ENCODE results near the gene PIK3CG.
"Not testable (repeated sequence)": the region's sequence is repeated elsewhere in the genome, so short reads cannot be mapped to it uniquely, and the experiment has no call there.

The PIK3CG gene

DNA sequence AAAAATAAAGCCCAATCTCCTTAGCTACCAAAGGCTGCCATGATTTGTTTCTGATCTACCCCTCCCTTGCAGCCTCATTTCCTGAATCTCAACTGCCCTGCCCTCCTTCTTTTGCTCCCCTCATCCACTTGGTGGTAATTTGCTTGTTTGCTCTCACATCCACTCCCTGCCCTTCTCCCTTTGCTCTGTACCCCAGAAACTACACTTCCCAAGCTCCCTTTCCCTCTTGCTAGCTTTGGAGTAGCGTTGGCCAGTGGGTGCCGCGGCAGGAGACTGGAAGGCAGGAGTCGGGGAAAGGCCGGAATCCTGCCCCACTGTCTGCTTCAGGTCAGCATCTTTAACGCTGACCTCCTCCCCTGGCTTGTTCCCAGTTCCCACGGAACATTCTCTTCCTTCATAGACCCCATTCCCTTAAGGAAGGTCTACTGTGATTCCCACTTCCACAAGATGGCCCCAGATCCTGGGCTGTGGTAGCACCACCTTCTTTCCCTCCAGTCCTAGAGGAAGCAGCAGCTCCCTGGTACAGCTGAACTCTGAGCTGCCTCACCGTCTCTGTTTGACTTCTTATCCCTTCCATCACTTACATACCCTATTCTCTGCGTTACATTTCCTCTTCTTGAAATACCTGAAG lies 79.1 kb downstream of the PIK3CG start:
- DNase-seq, result no peak

DNA sequence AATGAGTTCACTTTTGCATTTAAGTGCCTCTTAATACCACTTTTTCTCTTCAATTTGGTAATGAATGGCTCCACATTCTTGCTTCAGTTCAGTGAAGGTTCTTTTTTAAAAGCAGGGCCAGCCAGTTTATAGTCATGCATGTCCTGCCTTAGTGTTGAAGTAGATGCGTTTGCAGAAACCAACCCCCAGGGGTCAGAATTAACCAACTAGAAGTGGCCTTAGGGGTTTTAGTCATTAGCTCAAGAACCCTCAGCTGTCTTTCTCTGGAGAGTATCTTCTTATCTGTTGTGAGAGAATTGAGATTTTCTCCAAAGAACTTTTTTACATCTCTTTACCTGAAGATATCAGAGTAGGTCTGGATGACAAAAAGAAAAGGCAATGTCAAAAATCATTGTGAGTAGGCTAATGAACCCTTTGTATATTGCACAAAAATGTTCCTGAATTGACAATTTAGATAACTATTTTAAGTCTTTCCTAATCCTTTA lies 82.2 kb downstream of the PIK3CG start:
- DNase-seq, result peak; percentile 66

DNA sequence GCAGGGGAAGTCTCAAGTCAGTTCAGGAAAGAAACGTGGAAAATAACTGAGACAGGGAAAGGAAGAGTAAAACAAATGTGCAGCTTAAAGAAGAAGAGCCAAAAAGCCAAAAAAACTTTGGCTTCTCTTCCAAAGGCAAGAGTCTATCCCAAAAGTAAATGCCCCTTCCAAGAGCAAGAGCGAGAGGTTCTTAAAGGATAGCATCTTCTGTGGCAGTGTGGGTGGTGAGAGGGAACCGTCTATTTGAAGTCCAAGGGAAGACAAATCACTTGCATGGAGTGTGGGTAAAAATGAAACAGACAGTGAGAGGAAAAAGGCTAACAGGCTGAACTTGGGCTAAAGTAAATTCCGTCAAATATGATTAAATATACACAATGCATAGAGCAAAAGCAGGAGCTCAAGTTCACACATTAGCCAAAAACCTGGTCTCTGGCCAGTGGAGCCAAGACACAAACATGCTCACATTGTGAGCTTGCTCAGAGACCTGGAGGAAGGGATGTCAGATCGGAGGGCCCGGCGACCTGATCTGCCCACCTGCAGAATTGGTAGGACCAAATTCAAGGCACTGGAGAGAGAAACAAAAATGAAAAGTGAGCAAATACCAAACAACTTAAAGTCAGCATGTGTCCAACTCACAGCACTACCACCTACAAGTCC lies 87.0 kb downstream of the PIK3CG start:
- DNase-seq, result no peak

DNA sequence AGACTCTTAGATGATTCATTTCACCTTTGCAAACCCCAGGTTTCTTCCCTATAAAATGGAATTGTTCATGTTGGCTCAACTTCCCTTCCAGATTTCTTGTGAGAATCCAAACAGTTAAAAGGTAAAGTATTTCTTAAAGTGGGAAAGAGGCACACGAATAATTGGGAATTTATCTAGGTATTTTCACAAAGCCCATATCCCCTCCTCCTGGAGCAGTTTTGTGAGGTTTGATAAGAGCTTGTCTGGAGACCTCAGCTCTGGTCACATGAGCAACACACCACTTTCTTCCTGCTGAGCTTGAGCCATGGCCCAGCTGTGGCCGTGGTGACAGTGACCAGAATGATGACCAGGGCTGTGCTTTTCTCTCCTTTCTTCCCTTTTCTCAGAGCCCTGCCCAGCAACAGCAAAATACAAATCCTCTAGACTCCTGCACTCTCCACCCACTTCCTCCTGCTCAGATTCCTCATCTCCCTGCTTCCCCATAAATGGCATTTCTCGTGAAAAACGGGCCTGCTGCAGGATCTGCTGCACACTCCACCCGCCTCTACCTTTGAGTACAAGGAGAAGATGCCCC lies 87.7 kb downstream of the PIK3CG start:
- no peak for DNase-seq

DNA sequence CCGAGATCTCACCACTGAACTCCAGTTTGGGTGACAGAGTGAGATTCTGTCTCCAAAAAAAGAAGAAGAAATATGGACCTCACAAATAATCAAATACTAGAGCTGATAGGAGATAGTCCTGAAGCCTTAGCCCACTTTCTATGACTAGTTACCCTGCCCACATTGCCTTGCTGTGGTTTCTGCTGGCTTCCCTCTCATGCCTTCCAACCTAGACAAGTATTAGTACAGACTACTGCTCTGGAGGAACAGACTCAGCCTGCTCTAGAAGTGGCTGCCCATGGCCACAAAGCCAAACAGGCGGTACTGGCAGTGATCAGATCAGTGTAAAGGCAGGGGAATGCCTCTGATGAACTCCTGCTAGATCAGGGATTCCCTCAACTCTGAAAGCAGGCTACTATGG lies 89.8 kb downstream of the PIK3CG start:
- no peak for DNase-seq

DNA sequence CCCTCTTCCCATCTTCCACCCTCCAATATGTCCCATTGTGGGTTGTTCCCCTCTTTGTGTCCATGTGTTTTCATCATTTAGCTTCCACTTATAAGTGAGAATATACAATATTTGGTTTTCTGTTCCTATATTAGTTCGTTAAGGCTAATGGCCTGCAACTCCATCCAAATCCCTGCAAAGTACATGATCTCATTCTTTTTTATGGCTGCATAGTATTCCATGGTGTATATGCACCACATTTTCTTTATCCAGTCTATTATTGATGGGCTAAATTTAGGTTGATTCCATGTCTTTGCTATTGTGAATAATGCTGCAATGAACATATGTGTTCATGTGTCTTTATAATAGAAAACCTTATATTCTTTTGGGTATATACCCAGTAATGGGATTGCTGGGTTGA lies 90.8 kb downstream of the PIK3CG start:
- DNase-seq, result not testable (repeated sequence)

All from NCI-H1694 (cell line).